Skin of body (tissue), 2 donors: Measurements from ENCODE around the gene IYD. TPM values are rescaled to one million over a fixed set of nuclear protein-coding genes. Genes with fewer than 3 reads are reported as not detected.
A peak's percentile ranks its signal among the peaks of the same experiment; 100 is the strongest.

Source experiments
- DNase-seq: peaks from one replicate; lab custom pipeline; 2025; lab: John Stamatoyannopoulos, UW
- total RNA-seq: library from RNA; depleted of rRNA; stranded (reverse); fragments of >200 nt; gene quantifications from one replicate; pipeline ENCODE4 v1.2.3, GENCODE V29; 2014

Gene IYD
- total RNA-seq, 1 donor from 2014 or later: under 0.01 TPM

GRCh38 chr6:150394899-150395295, 26.1 kb downstream of the IYD start:
- DNase-seq: no peak

GRCh38 chr6:150395388-150396009, 26.7 kb downstream of the IYD start:
- peak; percentile 24 for DNase-seq

- DNase-seq: peak; percentile 88
These were observed 34.8 kb downstream of the IYD start for GRCh38 chr6:150403458-150404246.

DNA sequence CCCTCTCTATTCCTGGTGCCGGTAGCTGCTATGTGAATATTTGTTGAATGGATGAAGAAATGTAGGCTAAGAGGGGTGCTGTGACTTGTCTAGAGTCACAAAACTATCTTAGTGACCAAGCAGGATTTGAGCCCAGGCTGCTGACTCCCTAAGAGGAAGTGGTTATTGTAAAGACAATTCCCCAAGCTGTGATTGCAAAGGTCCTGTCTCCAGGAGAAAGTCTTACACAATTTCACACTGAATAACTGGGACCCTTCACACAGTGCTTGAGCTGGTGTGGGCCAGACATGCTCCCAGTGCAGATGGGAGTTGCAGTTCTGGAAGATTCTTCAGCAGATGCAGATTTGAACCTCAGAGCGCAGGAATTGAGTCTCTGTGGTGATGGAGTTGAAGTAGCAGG, 38.1 kb downstream of the IYD start:
- DNase-seq: no peak

DNA sequence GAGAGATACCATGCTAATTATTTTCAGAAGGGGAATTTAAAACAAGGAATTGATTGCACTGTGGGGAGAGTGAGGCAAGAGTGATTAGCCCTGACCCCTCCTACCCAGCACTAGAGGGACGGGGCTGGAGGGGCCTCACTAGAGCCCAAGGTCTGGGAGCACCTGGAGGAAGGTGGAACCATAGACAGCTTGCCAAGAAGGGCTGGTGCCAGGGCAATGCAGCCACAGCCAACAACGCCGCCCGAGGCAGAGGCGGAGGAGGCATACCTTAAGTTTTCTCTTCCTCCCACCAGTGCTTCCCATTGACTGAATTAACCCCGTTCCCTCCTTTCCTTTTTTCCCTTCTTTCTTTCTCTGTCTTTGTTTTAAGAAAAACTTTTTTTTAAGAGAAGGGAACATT, 40.0 kb downstream of the IYD start:
- no peak for DNase-seq

DNA sequence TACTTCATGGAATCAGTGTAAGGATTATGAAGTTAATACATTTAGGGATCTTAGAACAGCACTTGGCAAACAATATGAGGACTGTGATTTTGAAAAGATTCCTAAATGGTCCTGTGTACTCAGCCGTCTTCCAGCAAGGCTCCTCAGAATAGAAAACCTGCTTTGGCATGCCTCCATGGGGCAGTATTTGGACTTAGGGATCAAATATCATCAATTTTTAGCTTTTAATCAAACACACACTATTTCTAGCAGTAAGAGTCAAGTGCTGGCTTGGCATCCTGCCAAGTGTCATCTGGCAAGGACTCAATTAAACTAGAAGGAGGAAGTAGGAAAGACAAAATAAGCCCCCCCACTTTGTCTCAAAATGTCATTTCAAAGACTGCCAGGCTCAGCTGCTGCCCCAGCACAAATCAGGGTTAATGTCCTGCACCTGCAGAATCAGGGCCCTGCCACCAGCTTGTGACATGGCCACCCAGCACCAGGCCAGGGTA, 40.8 kb downstream of the IYD start:
- DNase-seq: no peak

DNA sequence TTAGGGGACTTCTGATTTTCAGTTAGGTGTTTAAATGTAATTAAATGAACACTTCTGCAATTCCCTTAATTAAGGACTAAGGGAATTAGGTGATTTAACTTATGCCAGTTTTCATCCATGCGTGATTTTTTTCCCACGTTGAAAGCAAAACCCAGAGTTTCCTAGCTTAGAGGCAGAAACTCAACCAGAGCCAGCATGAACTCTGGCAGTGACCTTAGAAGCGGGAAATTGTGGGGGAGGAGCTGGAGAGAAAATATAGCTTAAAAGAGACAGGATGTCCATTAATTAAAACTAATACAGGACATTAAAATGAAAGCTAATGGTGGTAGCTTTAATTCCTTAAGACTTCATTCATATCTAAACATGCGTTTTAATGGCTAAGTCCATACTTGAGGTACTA, 41.6 kb downstream of the IYD start:
- DNase-seq: no peak

- DNase-seq: no peak
These were observed 42.1 kb downstream of the IYD start for GRCh38 chr6:150410906-150411305.

GRCh38 chr6:150412221-150412620, 43.4 kb downstream of the IYD start:
- DNase-seq: no peak

DNA sequence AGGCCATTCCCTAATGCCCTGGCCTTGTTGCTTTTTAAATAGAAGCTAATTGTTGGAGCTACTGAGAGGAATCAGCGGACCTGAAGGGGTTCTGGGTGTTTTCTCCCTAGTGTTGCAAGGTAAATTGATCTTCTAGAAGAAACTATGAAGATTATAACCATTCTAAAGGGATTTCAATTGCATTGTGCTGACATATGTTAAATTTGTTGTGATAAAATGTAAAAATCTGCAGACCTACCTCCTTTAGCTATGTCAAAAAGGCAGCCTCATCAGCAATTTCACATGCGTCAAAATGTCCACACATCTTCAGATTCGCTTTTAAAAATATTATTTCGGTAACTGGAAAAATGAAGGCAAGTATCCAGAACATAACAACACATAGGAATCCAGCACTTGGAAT, 44.4 kb downstream of the IYD start:
- DNase-seq: no peak

DNA sequence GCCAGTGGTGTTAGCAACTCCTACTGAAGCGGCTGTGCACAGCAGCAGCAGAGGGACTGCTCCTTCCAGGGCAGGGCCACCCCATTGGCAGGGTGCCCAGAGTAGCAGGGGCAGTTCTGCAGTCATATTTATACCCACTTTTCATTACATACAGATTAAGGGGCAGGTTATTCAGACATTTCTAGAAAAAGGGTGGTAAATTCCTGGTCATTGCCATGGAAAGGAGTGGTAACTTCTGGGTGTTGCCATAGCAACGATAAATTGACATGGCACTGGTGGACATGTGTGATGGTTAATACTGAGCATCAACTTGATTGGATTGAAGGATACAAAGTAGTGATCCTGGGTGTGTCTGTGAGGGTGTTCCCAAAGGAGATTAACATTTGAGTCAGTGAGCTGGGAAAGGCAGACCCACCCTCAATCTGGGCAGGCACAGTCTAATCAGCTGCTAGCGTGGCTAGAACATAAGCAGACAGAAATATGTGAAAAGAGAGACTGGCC, 45.0 kb downstream of the IYD start:
- no peak for DNase-seq

GRCh38 chr6:150416128-150416527, 47.3 kb downstream of the IYD start:
- no peak for DNase-seq

DNA sequence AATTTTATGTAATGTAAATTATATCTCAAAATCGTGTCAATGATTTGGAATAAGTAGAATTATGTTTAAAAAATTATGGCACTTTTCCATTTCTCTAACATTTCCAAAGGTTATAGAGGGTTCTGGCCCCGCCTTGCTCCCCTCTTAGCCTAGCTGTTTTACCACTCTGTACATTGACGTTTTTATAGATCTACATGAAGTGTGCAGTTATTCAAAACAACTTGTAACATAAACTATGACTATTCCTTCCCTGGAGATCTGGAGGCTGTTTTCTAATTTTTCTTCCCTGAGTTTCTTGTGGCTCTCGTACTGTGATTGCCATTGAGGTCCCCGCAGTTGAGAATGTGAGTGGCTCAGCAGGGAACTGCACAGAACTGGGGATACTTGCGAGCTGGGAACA, 48.4 kb downstream of the IYD start:
- DNase-seq: no peak

DNA sequence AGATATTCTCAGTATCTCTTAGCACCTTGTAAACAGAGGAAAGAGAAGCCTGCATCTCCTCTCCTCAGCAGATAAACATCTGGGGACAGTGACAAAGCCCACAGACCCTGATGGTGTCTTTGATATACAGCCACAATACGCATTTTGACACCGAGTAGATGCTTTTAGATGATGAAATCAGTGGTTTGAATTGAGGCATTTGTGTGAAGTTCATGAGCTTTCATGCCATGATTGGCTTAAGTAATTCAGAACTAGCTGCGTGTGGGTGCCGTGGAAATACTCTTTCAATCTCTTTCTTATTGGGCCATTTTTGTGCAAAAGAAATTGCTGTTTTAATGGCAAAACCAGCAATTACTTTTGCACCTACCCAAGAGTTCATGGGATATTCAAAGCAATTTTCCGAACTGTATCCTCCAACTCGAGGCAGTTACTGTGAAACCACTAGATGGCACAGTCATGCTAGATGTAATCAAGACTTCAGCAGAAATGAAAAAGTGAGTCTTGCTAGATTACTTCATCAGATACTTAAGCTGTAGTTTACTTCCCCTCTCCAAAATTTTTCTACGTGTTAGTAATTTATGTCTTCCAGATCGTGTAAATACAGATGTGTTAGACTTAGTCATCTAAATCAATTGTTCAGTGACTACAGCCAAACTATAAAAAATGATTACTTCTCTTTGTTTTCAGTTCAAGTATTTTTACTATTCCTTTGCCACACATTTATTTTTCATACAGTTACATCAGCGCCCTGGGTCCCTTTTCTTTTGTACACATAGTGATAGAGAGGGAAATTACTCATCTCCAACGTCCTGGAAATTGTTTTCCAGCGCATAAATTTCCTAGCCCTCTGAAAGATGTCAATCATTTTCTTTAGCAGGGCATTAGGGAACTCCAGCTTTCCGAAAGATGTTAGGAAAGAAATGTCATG, 49.4 kb downstream of the IYD start:
- DNase-seq: peak; percentile 98

DNA sequence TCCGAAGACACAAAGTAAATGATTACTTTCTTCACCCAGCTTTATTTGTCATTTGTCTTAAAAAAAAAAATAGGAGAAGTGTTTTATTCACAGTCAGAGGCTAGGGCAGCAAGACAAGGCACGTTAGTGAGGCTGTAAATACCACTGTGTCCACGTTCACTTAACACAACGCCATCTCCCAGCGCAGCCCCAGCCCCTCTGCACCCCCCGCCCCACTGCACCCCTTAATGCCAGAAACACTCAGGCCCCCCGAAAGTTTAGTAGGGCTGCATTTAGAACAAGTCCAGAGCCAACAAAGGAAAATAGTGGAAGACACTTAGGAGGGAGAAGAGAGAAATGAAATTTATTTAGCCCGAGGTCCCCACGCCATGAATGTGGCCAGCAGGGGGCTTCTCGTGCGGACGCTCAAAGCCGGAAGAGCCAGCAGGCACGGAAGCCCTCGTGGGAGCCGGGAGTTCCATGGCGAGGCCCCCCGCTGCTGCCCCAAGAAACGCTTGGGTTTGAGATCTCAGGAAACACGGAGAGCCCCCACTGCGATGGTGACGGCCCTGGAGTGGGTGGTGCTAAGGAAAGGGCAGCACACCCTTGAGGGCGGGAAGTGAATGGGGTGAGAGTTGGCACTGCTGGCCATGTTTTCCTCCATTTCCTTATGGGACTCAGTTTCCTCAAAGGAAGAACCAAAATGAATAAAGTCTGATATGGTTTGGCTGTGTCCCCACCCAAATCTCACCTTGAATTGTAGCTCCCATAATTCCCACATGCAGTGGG, 50.2 kb downstream of the IYD start:
- DNase-seq: peak; percentile 55

- no peak for DNase-seq
These were observed 51.6 kb downstream of the IYD start for GRCh38 chr6:150420428-150420827.

- DNase-seq: peak; percentile 26
These were observed 52.1 kb downstream of the IYD start for GRCh38 chr6:150420926-150421325.

DNA sequence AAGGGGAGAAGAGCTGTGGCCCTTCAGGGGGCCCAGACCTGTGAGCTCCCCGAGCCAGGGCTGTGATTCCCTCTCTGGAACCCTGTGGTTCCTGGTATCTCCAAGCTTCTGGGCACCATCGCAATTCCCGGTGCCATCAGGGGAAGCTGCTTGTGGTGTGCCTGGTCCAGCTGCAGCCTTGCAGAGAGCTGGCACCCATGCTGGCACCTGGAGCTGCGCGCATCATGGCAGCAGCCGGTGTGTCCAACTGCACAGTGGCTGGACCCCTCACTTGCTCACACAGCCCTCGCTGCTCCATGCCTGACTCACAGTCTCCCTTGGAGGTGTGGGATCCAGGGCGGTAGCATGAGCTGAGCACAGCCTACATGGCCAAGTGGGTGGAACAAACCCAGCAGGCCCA, 56.7 kb downstream of the IYD start:
- no peak for DNase-seq

- DNase-seq: no peak
These were observed 57.4 kb downstream of the IYD start for GRCh38 chr6:150426198-150426597.

GRCh38 chr6:150427037-150427602, 58.3 kb downstream of the IYD start:
- DNase-seq: no peak

- DNase-seq: no peak
These were observed 59.0 kb downstream of the IYD start for GRCh38 chr6:150427843-150428242.
